Peyer's patch (tissue), 4 donors: ENCODE results near the gene DCLK1.

Source experiments
- POLR2A ChIP-seq, 2 donors: fragments of 450-650 bp; IDR thresholded peaks; one replicate each; pipeline ENCODE4 v1.5.1; 2017; ENCODE audit warnings: antibody characterized with exemption in 2 of 2, mild to moderate bottlenecking in 2 of 2, moderate library complexity in 2 of 2
- TF ChIP-seq, protein P1 (sequence below), 6 experiments: fragments of 450-650 bp in 4 of 6; fragments of 200-600 bp in 2 of 6; sonication (generic) in 1 of 6; IDR thresholded peaks; one replicate each; pipeline ENCODE4 v1.5.1; 2017 to 2019; ENCODE audit warnings: antibody characterized with exemption in 6 of 6, mild to moderate bottlenecking in 3 of 6, moderate library complexity in 1 of 6

DNA sequence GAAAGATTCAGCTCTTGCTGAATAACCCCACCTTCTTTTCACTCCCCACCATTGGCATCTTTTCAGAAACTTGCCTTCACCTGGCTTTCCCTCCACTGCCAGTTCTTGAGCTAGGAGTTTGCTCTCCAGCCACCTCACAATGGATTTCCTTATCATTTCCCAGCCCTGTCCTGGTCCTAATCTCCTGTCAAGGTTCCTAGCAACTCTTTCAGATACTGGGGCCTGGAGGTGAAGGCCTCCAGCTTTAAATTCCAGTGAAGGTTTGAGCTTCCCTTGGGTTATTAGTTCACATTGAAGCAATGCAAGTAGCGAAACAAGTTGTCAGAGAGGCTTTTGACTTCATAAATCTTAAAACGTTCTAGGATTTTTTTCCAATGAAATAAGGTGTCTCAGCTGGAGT lies 333.9 kb downstream of the DCLK1 start:
- TF ChIP-seq, protein P1, sequence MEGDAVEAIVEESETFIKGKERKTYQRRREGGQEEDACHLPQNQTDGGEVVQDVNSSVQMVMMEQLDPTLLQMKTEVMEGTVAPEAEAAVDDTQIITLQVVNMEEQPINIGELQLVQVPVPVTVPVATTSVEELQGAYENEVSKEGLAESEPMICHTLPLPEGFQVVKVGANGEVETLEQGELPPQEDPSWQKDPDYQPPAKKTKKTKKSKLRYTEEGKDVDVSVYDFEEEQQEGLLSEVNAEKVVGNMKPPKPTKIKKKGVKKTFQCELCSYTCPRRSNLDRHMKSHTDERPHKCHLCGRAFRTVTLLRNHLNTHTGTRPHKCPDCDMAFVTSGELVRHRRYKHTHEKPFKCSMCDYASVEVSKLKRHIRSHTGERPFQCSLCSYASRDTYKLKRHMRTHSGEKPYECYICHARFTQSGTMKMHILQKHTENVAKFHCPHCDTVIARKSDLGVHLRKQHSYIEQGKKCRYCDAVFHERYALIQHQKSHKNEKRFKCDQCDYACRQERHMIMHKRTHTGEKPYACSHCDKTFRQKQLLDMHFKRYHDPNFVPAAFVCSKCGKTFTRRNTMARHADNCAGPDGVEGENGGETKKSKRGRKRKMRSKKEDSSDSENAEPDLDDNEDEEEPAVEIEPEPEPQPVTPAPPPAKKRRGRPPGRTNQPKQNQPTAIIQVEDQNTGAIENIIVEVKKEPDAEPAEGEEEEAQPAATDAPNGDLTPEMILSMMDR (IDR thresholded peaks at IDR 0.05): no peak
- TF ChIP-seq POLR2A (IDR thresholded peaks at IDR 0.05): no peak
